Caco-2 (cell line): ENCODE results near the gene HSPA1B. TPM values are rescaled to one million over a fixed set of nuclear protein-coding genes. Genes with fewer than 3 reads are reported as not detected.

Source experiments
- Bru-seq: library from RNA; stranded (reverse); fragments of 400-500 nt; gene quantifications from one replicate; lab custom pipeline; 2021; lab: Mats Ljungman, UMichigan
- BruChase-seq, 2 experiments: library from RNA; stranded (reverse); fragments of 400-500 nt; gene quantifications; one replicate each; lab custom pipeline; 2021; lab: Mats Ljungman, UMichigan
- BruUV-seq: library from RNA; stranded (reverse); fragments of 400-500 nt; replicated peaks from 2 replicates; lab custom pipeline; 2021; lab: Mats Ljungman, UMichigan
- CTCF ChIA-PET: fragments of 300-600 bp; sonication (Branson Sonifier 250); formaldehyde crosslinking; loops from one replicate; lab custom pipeline; 2022; ENCODE audit warnings: antibody characterized with exemption; lab: Charles Lee
- POLR2A ChIA-PET: fragments of 300-600 bp; sonication (Branson Sonifier 250); formaldehyde crosslinking; loops from one replicate; lab custom pipeline; 2022; ENCODE audit warnings: antibody characterized with exemption; lab: Charles Lee
- DNase-seq, 2 experiments: peaks; one replicate each; pipeline versions ENCODE4 v3.0.0 to v3.0.0-alpha.2; 2020 to 2022
- H3K27me3 ChIP-seq: replicated peaks from 2 replicates; pipeline ENCODE4 v1.6.0; 2011; ENCODE audit warnings: low read length; ENCODE audit not compliant: control insufficient read depth, insufficient read depth
- H3K36me3 ChIP-seq: 2 replicates; pipeline ENCODE4 v1.5.1; 2011; ENCODE audit warnings: low read length; ENCODE audit not compliant: control insufficient read depth, insufficient read depth
- H3K4me1 ChIP-seq: fragments of 250-450 bp; sonication (Bioruptor Pico); 2 replicates; pipeline ENCODE4 v1.5.1; 2020; ENCODE audit warnings: mild to moderate bottlenecking
- H3K4me3 ChIP-seq: 2 replicates; pipeline ENCODE4 v1.5.1; 2011; ENCODE audit warnings: low read depth, mild to moderate bottlenecking, control low read depth, low read length
- H3K9me3 ChIP-seq: fragments of 250-450 bp; sonication (Bioruptor Pico); 2 replicates; pipeline ENCODE4 v1.5.1; 2020; ENCODE audit warnings: mild to moderate bottlenecking, moderate library complexity
- H3K27ac Mint-ChIP-seq: one replicate; pipeline ENCODE4 v1.8.0; 2022; ENCODE audit warnings: mixed read lengths; ENCODE audit not compliant: unreplicated experiment
- H3K27me3 Mint-ChIP-seq: one replicate; pipeline ENCODE4 v1.8.0; 2022; ENCODE audit warnings: mixed read lengths; ENCODE audit not compliant: insufficient read depth, unreplicated experiment
- H3K36me3 Mint-ChIP-seq: one replicate; pipeline ENCODE4 v1.8.0; 2022; ENCODE audit warnings: mild to moderate bottlenecking, mixed read lengths; ENCODE audit not compliant: insufficient read depth, unreplicated experiment
- H3K4me1 Mint-ChIP-seq: one replicate; pipeline ENCODE4 v1.8.0; 2022; ENCODE audit warnings: low read depth, mixed read lengths; ENCODE audit not compliant: unreplicated experiment
- H3K4me3 Mint-ChIP-seq: one replicate; pipeline ENCODE4 v1.8.0; 2022; ENCODE audit warnings: mild to moderate bottlenecking, moderate library complexity, mixed read lengths; ENCODE audit not compliant: unreplicated experiment
- H3K9me3 Mint-ChIP-seq: one replicate; pipeline ENCODE4 v1.8.0; 2022; ENCODE audit warnings: mixed read lengths; ENCODE audit not compliant: unreplicated experiment
- CTCF ChIP-seq, 2 experiments: fragments of 200-600 bp in 1 of 2; IDR thresholded peaks; 1 replicate in 1 of 2; 2 replicates in 1 of 2; pipeline versions ENCODE4 v1.5.1 to v1.8.0; 2011 to 2022; ENCODE audit warnings: antibody characterized with exemption in 1 of 2, control low read depth in 1 of 2, inconsistent platforms in 1 of 2, low read depth in 1 of 2, low read length in 1 of 2, mild to moderate bottlenecking in 1 of 2, moderate library complexity in 1 of 2; ENCODE audit not compliant: insufficient read depth in 1 of 2, severe bottlenecking in 1 of 2, unreplicated experiment in 1 of 2
- intact Hi-C: fragments of 100-400 bp; cut with micrococcal nuclease; formaldehyde crosslinking; loops from one replicate; pipeline ENCODE4 v1.10.0; 2022; ENCODE audit not compliant: unreplicated experiment
- long read RNA-seq: library from polyadenylated mRNA; stranded (forward); transcript quantifications from one replicate; pipeline ENCODE4 v2.0.0, GENCODE V29; 2022
- total RNA-seq: library from RNA; stranded (reverse); gene quantifications from 2 replicates; pipeline ENCODE4 v1.2.3, GENCODE V29; 2022

Gene HSPA1B
- total RNA-seq = 99.0 and 112 TPM in 2 replicates
- percentile 70 among the genes with signal in this experiment for Bru-seq, nascent RNA
- BruChase-seq, experiment 1, labeled RNA remaining after a 2-hour chase = percentile 94 among the genes with signal in this experiment
- percentile 95 among the genes with signal in this experiment for BruChase-seq, experiment 2, labeled RNA remaining after a 6-hour chase
- long read RNA-seq, transcript HSPA1B-201 (1 exons, 2,521 nt) = major isoform, 36 of 37 reads
- long read RNA-seq, partial matches to known transcripts = 0 of 37 reads
- long read RNA-seq, other reads (novel, unspliced or antisense) = 1 of 37 reads

- ChIA-PET CTCF (interaction anchor here (0.7 to 1.2 kb wide), 6 partner anchors 13 to 146 kb away, joined by 3 to 9 read pairs (median 4); partner anchors contain the start of genes LSM2 and LY6G5C), POLR2A (interaction anchor here (0.6 to 3.4 kb wide), 33 partner anchors 10 to 1565 kb away, joined by 3 to 79 read pairs (median 4); partner anchors contain the start of genes ABHD16A, APOM, BAG6 and CFB)
- DNase-seq = peak; percentile 98 to 100
- Histone ChIP-seq H3K27me3 (no peaks in the 10 kb centered on the region), H3K9me3 (no peaks in the 10 kb centered on the region), H3K36me3 (no peaks in the 10 kb centered on the region), H3K4me3 (peak within 1 kb of the TSS; percentile 71), H3K4me1 (peaks cover 39% of the 10 kb centered on the region)
- BruUV-seq = no TSS peak
- H3K4me3 Mint-ChIP-seq = peak within 1 kb of the TSS; percentile 96
- peaks cover 10% of the 10 kb centered on the region for H3K4me1 Mint-ChIP-seq
- TF ChIP-seq CTCF (IDR thresholded peaks at IDR 0.05; ENCODE audit: insufficient read depth in 1 of 2, low read depth in 1 of 2, low read length in 1 of 2, severe bottlenecking in 1 of 2, unreplicated experiment in 1 of 2) = no peak
- intact Hi-C loops = loop anchor here (1.0 to 5.0 kb wide), 4 partner anchors 21 to 160 kb away; partner anchors contain the start of genes CLIC1, CSNK2B, LSM2 and LY6G5B
- no peaks in the 10 kb centered on the region for H3K27me3 Mint-ChIP-seq
- peaks cover 37% of the 10 kb centered on the region for H3K36me3 Mint-ChIP-seq
- H3K9me3 Mint-ChIP-seq = no peaks in the 10 kb centered on the region
- peak within 1 kb of the TSS; percentile 99 for H3K27ac Mint-ChIP-seq
Measured at GRCh38 chr6:31827286-31828079, at the start of gene HSPA1B. HSPA1B (plus strand) TSS chr6:31827738; CDS start chr6:31827951, 213 bp downstream.

- ChIA-PET POLR2A (no interaction called here), CTCF (no interaction called here)
- no peaks in the 10 kb centered on the region for H3K9me3 Mint-ChIP-seq
- H3K27ac Mint-ChIP-seq = peak overlapping the region; percentile 59
- BruUV-seq = no TSS peak
- no peaks in the 10 kb centered on the region for H3K36me3 ChIP-seq
- no peak overlapping the region for H3K4me3 Mint-ChIP-seq
- intact Hi-C loops = no loop called here
- H3K36me3 Mint-ChIP-seq = peaks cover 40% of the 10 kb centered on the region
- DNase-seq = no peak
- H3K4me3 ChIP-seq = no peak overlapping the region
- H3K27me3 Mint-ChIP-seq = no peaks in the 10 kb centered on the region
- no peaks in the 10 kb centered on the region for H3K27me3 ChIP-seq
- H3K9me3 ChIP-seq = no peaks in the 10 kb centered on the region
- H3K4me1 Mint-ChIP-seq = peaks cover 5% of the 10 kb centered on the region
- H3K4me1 ChIP-seq = peaks cover 17% of the 10 kb centered on the region
- no peak for TF ChIP-seq CTCF (IDR thresholded peaks at IDR 0.05; ENCODE audit: insufficient read depth in 1 of 2, low read depth in 1 of 2, low read length in 1 of 2, severe bottlenecking in 1 of 2, unreplicated experiment in 1 of 2)
Measured at GRCh38 chr6:31778193-31778592, 49.3 kb upstream of the HSPA1B start.
